H9 (cell line): ENCODE results near the gene DENND6B. TPM values are rescaled to one million over a fixed set of nuclear protein-coding genes. Genes with fewer than 3 reads are reported as not detected.

Source experiments
- DNase-seq: peaks from one replicate; pipeline ENCODE4 v3.0.0-alpha.2; 2017
- H2AFZ ChIP-seq: one replicate; pipeline ENCODE4 v1.6.1; 2013; ENCODE audit warnings: mild to moderate bottlenecking, low read length, control low read depth, moderate library complexity
- H2AK5ac ChIP-seq: 2 replicates; pipeline ENCODE4 v1.6.1; 2013; ENCODE audit warnings: low read length, control low read depth, mixed read lengths; ENCODE audit not compliant: insufficient read length
- H2BK120ac ChIP-seq: one replicate; pipeline ENCODE4 v1.6.1; 2013; ENCODE audit warnings: low read depth, mild to moderate bottlenecking, low read length, control low read depth, inconsistent platforms; ENCODE audit not compliant: poor library complexity, severe bottlenecking
- H2BK12ac ChIP-seq: 2 replicates; pipeline ENCODE4 v1.6.1; 2013; ENCODE audit warnings: low read length, control low read depth, mixed read lengths, low read depth; ENCODE audit not compliant: insufficient read length
- H2BK15ac ChIP-seq: 2 replicates; pipeline ENCODE4 v1.6.1; 2013; ENCODE audit warnings: low read depth, low read length, control low read depth
- H2BK20ac ChIP-seq: one replicate; pipeline ENCODE4 v1.6.1; 2013; ENCODE audit warnings: low read depth, mild to moderate bottlenecking, low read length, control low read depth, inconsistent platforms; ENCODE audit not compliant: poor library complexity, severe bottlenecking
- H2BK5ac ChIP-seq: 2 replicates; pipeline ENCODE4 v1.6.1; 2013; ENCODE audit warnings: low read length, control low read depth, mixed read lengths; ENCODE audit not compliant: insufficient read length
- H3K14ac ChIP-seq: 2 replicates; pipeline ENCODE4 v1.6.1; 2013; ENCODE audit warnings: low read length, control low read depth; ENCODE audit not compliant: insufficient read depth
- H3K18ac ChIP-seq: 2 replicates; pipeline ENCODE4 v1.6.1; 2013; ENCODE audit warnings: low read depth, mild to moderate bottlenecking, mixed read lengths, low read length, control low read depth; ENCODE audit not compliant: insufficient read length
- H3K23ac ChIP-seq: 2 replicates; pipeline ENCODE4 v1.6.1; 2013; ENCODE audit warnings: low read length, control low read depth, mixed read lengths, low read depth; ENCODE audit not compliant: insufficient read length
- H3K23me2 ChIP-seq: 2 replicates; pipeline ENCODE4 v1.6.1; 2013; ENCODE audit warnings: low read depth, mild to moderate bottlenecking, mixed read lengths, low read length, control low read depth; ENCODE audit not compliant: insufficient read length, poor library complexity, severe bottlenecking
- H3K27ac ChIP-seq: 2 replicates; pipeline ENCODE4 v1.5.1; 2013; ENCODE audit warnings: low read length, control low read depth, mixed read lengths, low read depth; ENCODE audit not compliant: insufficient read length
- H3K27me3 ChIP-seq: 2 replicates; pipeline ENCODE4 v1.6.1; 2013; ENCODE audit warnings: low read length, control low read depth, inconsistent platforms; ENCODE audit not compliant: insufficient read depth
- H3K4ac ChIP-seq: 2 replicates; pipeline ENCODE4 v1.6.1; 2013; ENCODE audit warnings: low read depth, mild to moderate bottlenecking, control low read depth, inconsistent platforms, low read length, moderate library complexity
- H3K4me1 ChIP-seq: 2 replicates; pipeline ENCODE4 v1.6.1; 2013; ENCODE audit warnings: low read length, control low read depth, inconsistent platforms; ENCODE audit not compliant: insufficient read depth
- H3K4me2 ChIP-seq: 2 replicates; pipeline ENCODE4 v1.6.1; 2013; ENCODE audit warnings: low read length, control low read depth, mixed read lengths; ENCODE audit not compliant: insufficient read length, insufficient read depth
- H3K56ac ChIP-seq: 2 replicates; pipeline ENCODE4 v1.6.1; 2013; ENCODE audit warnings: low read depth, mild to moderate bottlenecking, mixed read lengths, low read length, control low read depth; ENCODE audit not compliant: insufficient read length
- H3K79me1 ChIP-seq: 2 replicates; pipeline ENCODE4 v1.6.1; 2013; ENCODE audit warnings: low read depth, mild to moderate bottlenecking, moderate library complexity, low read length, control low read depth, inconsistent platforms; ENCODE audit not compliant: insufficient read depth, poor library complexity, severe bottlenecking
- H3K79me2 ChIP-seq: 2 replicates; pipeline ENCODE4 v1.6.1; 2013; ENCODE audit warnings: low read length, control low read depth, inconsistent platforms; ENCODE audit not compliant: insufficient read depth
- H3K9ac ChIP-seq: 2 replicates; pipeline ENCODE4 v1.6.1; 2013; ENCODE audit warnings: low read length, control low read depth, mixed read lengths; ENCODE audit not compliant: insufficient read length; ENCODE audit errors: extremely low read depth
- H3K9me3 ChIP-seq: one replicate; pipeline ENCODE4 v1.6.1; 2013; ENCODE audit warnings: low read depth, low read length, inconsistent platforms; ENCODE audit not compliant: control insufficient read depth
- H3T11ph ChIP-seq: one replicate; pipeline ENCODE4 v1.6.1; 2013; ENCODE audit warnings: mild to moderate bottlenecking, low read length, control low read depth, inconsistent platforms
- H4K20me1 ChIP-seq: one replicate; pipeline ENCODE4 v1.6.1; 2013; ENCODE audit not compliant: control insufficient read depth, insufficient read length, insufficient read depth
- H4K5ac ChIP-seq: 2 replicates; pipeline ENCODE4 v1.6.1; 2013; ENCODE audit warnings: low read depth, mild to moderate bottlenecking, mixed read lengths, low read length, control low read depth; ENCODE audit not compliant: insufficient read length
- H4K8ac ChIP-seq: replicated peaks from 2 replicates; pipeline ENCODE4 v1.6.1; 2013; ENCODE audit warnings: low read length, control low read depth, mixed read lengths, low read depth; ENCODE audit not compliant: insufficient read length
- H4K91ac ChIP-seq: 2 replicates; pipeline ENCODE4 v1.6.1; 2013; ENCODE audit warnings: low read depth, mild to moderate bottlenecking, moderate library complexity, mixed read lengths, low read length, control low read depth; ENCODE audit not compliant: insufficient read length
- H3K27ac Mint-ChIP-seq, 3 experiments: 2 replicates in 2 of 3; 3 replicates in 1 of 3; pipeline ENCODE4 v1.8.0; 2020 to 2021; ENCODE audit warnings: mixed read lengths in 3 of 3, mild to moderate bottlenecking in 1 of 3, moderate library complexity in 1 of 3
- H3K27me3 Mint-ChIP-seq: 2 replicates; pipeline ENCODE4 v1.8.0; 2021; ENCODE audit warnings: low read depth, mild to moderate bottlenecking, moderate library complexity, mixed read lengths
- H3K36me3 Mint-ChIP-seq, 3 experiments: 2 replicates in 2 of 3; 3 replicates in 1 of 3; pipeline ENCODE4 v1.8.0; 2020 to 2021; ENCODE audit warnings: low read depth in 3 of 3, mixed read lengths in 3 of 3; ENCODE audit not compliant: insufficient read depth in 1 of 3
- H3K4me1 Mint-ChIP-seq, 2 experiments: 2 replicates each; pipeline ENCODE4 v1.8.0; 2020; ENCODE audit warnings: mixed read lengths in 2 of 2
- H3K4me3 Mint-ChIP-seq, 2 experiments: 2 replicates in 1 of 2; 3 replicates in 1 of 2; pipeline ENCODE4 v1.8.0; 2020 to 2021; ENCODE audit warnings: mild to moderate bottlenecking in 2 of 2, mixed read lengths in 2 of 2, moderate library complexity in 1 of 2
- H3K9me3 Mint-ChIP-seq, 2 experiments: 2 replicates in 1 of 2; 3 replicates in 1 of 2; pipeline ENCODE4 v1.8.0; 2020; ENCODE audit warnings: mild to moderate bottlenecking in 2 of 2, mixed read lengths in 2 of 2, moderate library complexity in 1 of 2
- WGBS: extraction: QIAGEN DNeasy Blood & Tissue Kit; methylation state at CpG from one replicate; pipeline ENCODE4 v1.1.7; 2013; ENCODE audit warnings: missing lambda C conversion rate, low lambda C conversion rate, mixed read lengths; ENCODE audit not compliant: insufficient read length; ENCODE audit errors: extremely low coverage; 5-methylcytosine and 5-hydroxymethylcytosine counted together
- total RNA-seq: library from RNA; stranded (reverse); gene quantifications from 2 replicates; pipeline ENCODE4 v1.2.1, GENCODE V29; 2021
- TF ChIP-seq, protein P1 (sequence below): fragments of 200-600 bp; sonication (generic); conservative IDR thresholded peaks from 3 replicates; pipeline ENCODE4 v1.8.0; 2021; ENCODE audit warnings: antibody characterized with exemption, mild to moderate bottlenecking

Gene DENND6B
- total RNA-seq, 1 experiment from 2014 or later = 1.5 TPM

DNA sequence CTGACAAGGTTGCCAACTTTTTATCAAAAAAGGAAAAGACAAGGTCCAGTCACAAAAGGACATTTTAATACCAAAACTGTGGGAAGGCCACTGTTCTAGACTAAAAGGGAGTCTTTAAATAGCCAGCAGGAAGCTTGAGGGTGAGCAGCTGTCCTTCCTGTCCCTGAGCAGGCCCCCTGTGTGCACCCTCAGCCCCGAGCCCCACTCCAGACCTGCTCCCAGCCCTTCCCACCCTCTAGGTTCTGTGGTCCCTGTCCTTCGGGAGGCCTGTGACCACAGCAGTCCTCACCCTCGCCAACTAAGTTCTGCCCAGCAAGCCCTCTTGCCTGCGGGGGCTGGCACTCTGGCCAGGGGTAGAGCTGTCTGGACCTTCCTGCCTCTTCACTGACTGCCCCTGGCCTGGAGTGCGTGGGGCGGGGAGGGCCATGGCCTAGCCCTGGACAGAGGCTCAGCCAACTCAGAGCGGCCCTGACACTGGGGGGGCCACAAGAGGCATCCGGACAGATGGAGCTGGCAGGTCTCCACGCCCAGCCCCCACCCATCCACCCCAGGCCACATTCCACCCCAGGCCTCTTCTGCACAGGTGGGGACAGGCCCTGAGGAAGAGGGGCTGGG, 17.7 kb downstream of the DENND6B start:
- Histone ChIP-seq H3T11ph (no peak overlapping the region), H3K23ac (no peak overlapping the region), H2AK5ac (no peak overlapping the region), H3K23me2 (peaks cover 5% of the 10 kb centered on the region), H3K56ac (no peak overlapping the region), H3K14ac (no peak overlapping the region), H4K8ac (no peak overlapping the region), H2BK12ac (no peak overlapping the region), H3K9me3 (no peaks in the 10 kb centered on the region), H2BK5ac (no peak overlapping the region), H3K4me2 (no peak overlapping the region), H3K79me1 (no peaks in the 10 kb centered on the region), H3K27ac (no peak overlapping the region), H3K79me2 (no peaks in the 10 kb centered on the region), H3K4me1 (no peaks in the 10 kb centered on the region; the same call in 1 of the 2 replicates), H2BK15ac (no peak overlapping the region), H3K27me3 (no peaks in the 10 kb centered on the region), H4K91ac (no peak overlapping the region), H3K18ac (no peak overlapping the region), H3K9ac (no peak overlapping the region), H3K4ac (no peak overlapping the region), H2AFZ (no peak overlapping the region), H4K5ac (no peak overlapping the region), H2BK120ac (no peak overlapping the region), H2BK20ac (no peak overlapping the region), H4K20me1 (no peaks in the 10 kb centered on the region)
- Mint-ChIP-seq H3K4me1 (peaks cover 17 to 22% of the 10 kb centered on the region in 2 experiments), H3K36me3 (no peaks in the 10 kb centered on the region; a peak in 1 of 7 replicates), H3K27ac (peak overlapping the region in 1 of 3 experiments; percentile 29; a peak in 1 of 7 replicates), H3K9me3 (no peaks in the 10 kb centered on the region), H3K4me3 (peak overlapping the region in 1 of 2 experiments; percentile 2; a peak in 2 of 5 replicates), H3K27me3 (peaks cover 4% of the 10 kb centered on the region)
- no CpG with 5 or more reads among the region's 9 CpGs for WGBS
- DNase-seq = no peak
- TF ChIP-seq, protein P1, sequence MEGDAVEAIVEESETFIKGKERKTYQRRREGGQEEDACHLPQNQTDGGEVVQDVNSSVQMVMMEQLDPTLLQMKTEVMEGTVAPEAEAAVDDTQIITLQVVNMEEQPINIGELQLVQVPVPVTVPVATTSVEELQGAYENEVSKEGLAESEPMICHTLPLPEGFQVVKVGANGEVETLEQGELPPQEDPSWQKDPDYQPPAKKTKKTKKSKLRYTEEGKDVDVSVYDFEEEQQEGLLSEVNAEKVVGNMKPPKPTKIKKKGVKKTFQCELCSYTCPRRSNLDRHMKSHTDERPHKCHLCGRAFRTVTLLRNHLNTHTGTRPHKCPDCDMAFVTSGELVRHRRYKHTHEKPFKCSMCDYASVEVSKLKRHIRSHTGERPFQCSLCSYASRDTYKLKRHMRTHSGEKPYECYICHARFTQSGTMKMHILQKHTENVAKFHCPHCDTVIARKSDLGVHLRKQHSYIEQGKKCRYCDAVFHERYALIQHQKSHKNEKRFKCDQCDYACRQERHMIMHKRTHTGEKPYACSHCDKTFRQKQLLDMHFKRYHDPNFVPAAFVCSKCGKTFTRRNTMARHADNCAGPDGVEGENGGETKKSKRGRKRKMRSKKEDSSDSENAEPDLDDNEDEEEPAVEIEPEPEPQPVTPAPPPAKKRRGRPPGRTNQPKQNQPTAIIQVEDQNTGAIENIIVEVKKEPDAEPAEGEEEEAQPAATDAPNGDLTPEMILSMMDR = no peak
